Measurements from ENCODE around the gene RHBDL3. TPM values are rescaled to one million over a fixed set of nuclear protein-coding genes. Genes with fewer than 3 reads are reported as not detected.

RHBDL3 gene, protein sequence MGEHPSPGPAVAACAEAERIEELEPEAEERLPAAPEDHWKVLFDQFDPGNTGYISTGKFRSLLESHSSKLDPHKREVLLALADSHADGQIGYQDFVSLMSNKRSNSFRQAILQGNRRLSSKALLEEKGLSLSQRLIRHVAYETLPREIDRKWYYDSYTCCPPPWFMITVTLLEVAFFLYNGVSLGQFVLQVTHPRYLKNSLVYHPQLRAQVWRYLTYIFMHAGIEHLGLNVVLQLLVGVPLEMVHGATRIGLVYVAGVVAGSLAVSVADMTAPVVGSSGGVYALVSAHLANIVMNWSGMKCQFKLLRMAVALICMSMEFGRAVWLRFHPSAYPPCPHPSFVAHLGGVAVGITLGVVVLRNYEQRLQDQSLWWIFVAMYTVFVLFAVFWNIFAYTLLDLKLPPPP
- total RNA-seq (ENCODE audit: unreplicated experiment), result 124 TPM
- long read RNA-seq, partial matches to known transcripts, result 1 of 16 reads
- long read RNA-seq, other reads (novel, unspliced or antisense), result 15 of 16 reads

DNA sequence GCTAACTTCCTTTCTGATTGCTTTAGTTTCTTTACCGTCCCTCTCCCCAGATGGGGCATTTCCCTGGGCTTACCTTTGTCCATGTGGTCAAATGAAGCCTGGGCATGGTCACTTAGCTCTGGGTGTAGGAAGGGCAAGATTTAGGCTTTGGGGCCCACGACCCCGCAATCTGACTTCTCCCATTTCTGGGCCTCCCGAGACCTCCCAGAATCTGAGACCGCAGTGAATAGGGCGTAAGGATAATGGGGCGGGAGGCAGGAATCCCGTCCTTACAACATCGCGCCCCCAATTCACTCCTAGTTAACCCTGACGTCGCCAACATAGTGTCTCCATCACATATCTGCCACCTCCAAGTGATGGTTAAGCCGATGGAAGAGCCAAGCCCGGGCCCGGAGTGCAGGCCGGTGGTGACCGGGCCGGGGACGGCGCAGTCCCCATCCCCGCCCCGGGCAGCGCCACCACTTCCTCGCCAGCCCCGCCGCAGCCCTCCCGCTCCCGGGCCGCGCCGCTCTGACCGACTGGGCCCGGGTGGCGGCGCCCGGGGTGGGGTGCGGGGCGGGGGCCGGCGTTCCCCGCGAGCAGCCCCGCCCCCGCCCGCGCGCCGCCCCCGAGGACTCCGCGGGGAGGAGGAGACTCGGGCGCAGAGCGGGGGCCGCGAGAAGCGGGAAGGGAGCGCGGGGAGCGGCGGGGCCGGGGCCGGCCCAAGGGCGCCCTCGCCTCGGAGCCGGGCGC is at the start of gene RHBDL3:
TSS of gene RHBDL3 (plus strand) at position 641 of the 732 bp plus-strand sequence. CDS start 358 bp downstream, outside the sequence.
- Mint-ChIP-seq H3K9me3 (ENCODE audit: unreplicated experiment) (peaks cover 38% of the 10 kb centered on the region), H3K27me3 (ENCODE audit: unreplicated experiment) (peaks cover 16% of the 10 kb centered on the region), H3K4me1 (ENCODE audit: low read depth, unreplicated experiment) (peaks cover 55% of the 10 kb centered on the region), H3K36me3 (ENCODE audit: unreplicated experiment) (peaks cover 9% of the 10 kb centered on the region), H3K4me3 (ENCODE audit: unreplicated experiment) (peak within 1 kb of the TSS; percentile 97), H3K27ac (ENCODE audit: unreplicated experiment) (peak within 1 kb of the TSS; percentile 98)
- TF ChIP-seq, protein P1, sequence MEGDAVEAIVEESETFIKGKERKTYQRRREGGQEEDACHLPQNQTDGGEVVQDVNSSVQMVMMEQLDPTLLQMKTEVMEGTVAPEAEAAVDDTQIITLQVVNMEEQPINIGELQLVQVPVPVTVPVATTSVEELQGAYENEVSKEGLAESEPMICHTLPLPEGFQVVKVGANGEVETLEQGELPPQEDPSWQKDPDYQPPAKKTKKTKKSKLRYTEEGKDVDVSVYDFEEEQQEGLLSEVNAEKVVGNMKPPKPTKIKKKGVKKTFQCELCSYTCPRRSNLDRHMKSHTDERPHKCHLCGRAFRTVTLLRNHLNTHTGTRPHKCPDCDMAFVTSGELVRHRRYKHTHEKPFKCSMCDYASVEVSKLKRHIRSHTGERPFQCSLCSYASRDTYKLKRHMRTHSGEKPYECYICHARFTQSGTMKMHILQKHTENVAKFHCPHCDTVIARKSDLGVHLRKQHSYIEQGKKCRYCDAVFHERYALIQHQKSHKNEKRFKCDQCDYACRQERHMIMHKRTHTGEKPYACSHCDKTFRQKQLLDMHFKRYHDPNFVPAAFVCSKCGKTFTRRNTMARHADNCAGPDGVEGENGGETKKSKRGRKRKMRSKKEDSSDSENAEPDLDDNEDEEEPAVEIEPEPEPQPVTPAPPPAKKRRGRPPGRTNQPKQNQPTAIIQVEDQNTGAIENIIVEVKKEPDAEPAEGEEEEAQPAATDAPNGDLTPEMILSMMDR (IDR thresholded peaks at IDR 0.05; ENCODE audit: partially characterized antibody, unreplicated experiment), result no peak
- DNase-seq, result peak; percentile 58

DNA sequence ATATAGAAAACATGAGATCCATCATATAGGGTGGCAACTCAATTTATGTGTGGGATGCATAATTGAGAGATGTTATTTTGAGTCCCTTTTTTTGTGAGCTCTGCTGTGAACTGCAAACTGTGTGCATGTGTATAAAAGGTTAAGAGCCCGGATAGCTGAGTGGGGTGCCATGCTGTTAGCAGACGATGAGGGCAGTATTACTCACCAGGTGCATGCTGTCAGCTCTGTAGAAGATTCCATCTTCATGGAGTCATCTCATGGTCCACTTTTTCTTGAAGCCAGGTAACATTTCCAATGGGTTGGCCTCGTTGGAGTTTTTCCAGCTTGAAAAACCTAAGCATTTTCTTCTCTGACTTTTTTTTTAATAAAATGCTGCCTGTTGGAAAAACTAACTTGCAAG is 43.0 kb upstream of the RHBDL3 start:
- H3K4me1 Mint-ChIP-seq (ENCODE audit: low read depth, unreplicated experiment), result no peaks in the 10 kb centered on the region
- no peaks in the 10 kb centered on the region for H3K9me3 Mint-ChIP-seq (ENCODE audit: unreplicated experiment)
- no peak overlapping the region for H3K4me3 Mint-ChIP-seq (ENCODE audit: unreplicated experiment)
- no peaks in the 10 kb centered on the region for H3K27me3 Mint-ChIP-seq (ENCODE audit: unreplicated experiment)
- H3K27ac Mint-ChIP-seq (ENCODE audit: unreplicated experiment), result no peak overlapping the region
- H3K36me3 Mint-ChIP-seq (ENCODE audit: unreplicated experiment), result no peaks in the 10 kb centered on the region
- no peak for DNase-seq
- TF ChIP-seq, protein P1 (IDR thresholded peaks at IDR 0.05; ENCODE audit: partially characterized antibody, unreplicated experiment), result no peak

DNA sequence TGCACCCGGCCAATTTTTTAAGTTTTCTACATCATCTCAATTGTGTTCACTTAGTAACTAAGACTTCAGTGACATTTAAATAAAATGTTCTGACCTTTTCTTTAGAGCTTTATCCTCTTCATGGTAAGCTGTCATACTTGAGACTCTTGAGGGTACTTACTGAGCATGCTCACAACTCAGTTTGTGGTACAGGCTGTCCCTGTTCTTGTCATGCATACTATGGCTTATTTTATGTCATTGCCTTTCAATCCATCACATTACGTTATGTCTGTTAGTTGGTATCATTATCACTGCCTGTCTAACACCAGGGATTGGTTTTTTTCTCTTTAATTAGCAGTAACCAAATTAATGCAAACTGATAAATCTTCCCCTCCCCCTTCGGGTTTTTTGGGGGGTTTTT is 41.9 kb upstream of the RHBDL3 start:
- Mint-ChIP-seq H3K36me3 (ENCODE audit: unreplicated experiment) (no peaks in the 10 kb centered on the region), H3K4me1 (ENCODE audit: low read depth, unreplicated experiment) (no peaks in the 10 kb centered on the region), H3K9me3 (ENCODE audit: unreplicated experiment) (no peaks in the 10 kb centered on the region), H3K27me3 (ENCODE audit: unreplicated experiment) (no peaks in the 10 kb centered on the region), H3K4me3 (ENCODE audit: unreplicated experiment) (no peak overlapping the region), H3K27ac (ENCODE audit: unreplicated experiment) (no peak overlapping the region)
- no peak for DNase-seq
- TF ChIP-seq, protein P1 (IDR thresholded peaks at IDR 0.05; ENCODE audit: partially characterized antibody, unreplicated experiment), result no peak

DNA sequence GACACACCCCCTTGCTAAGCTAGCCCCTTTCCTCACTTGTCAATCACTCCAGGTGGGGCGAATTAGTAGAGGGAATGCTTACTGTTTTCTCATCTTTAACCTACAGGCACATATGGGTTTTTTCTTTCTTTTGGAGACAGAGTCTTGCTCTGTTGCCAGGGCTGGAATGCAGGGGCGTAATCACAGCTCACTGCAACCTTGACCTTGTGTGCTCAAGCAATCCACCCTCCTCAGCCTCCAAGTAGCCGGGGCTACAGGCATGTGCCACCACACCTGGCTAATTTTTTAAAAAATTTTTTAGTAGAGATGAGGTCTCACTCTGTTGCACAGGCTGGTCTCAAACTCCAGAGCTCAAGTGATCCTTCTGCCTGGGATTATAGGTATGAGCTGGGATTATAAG is 38.7 kb upstream of the RHBDL3 start:
- Mint-ChIP-seq H3K36me3 (ENCODE audit: unreplicated experiment) (no peaks in the 10 kb centered on the region), H3K27me3 (ENCODE audit: unreplicated experiment) (no peaks in the 10 kb centered on the region), H3K27ac (ENCODE audit: unreplicated experiment) (no peak overlapping the region), H3K9me3 (ENCODE audit: unreplicated experiment) (no peaks in the 10 kb centered on the region), H3K4me3 (ENCODE audit: unreplicated experiment) (no peak overlapping the region), H3K4me1 (ENCODE audit: low read depth, unreplicated experiment) (no peaks in the 10 kb centered on the region)
- TF ChIP-seq, protein P1 (IDR thresholded peaks at IDR 0.05; ENCODE audit: partially characterized antibody, unreplicated experiment), result no peak
- no peak for DNase-seq

Data from glutamatergic neuron (in vitro differentiated cells).